Neuron (in vitro differentiated cells): ENCODE measurements around the gene FZD4.
"Not testable (repeated sequence)": the region's sequence is repeated elsewhere in the genome, so short reads cannot be mapped to it uniquely, and the experiment has no call there.

Experiments
- H2AFZ ChIP-seq: one replicate; pipeline ENCODE4 v1.6.1; 2013; ENCODE audit warnings: low read depth, mild to moderate bottlenecking, inconsistent platforms, low read length, moderate library complexity
- H3K27me3 ChIP-seq: one replicate; pipeline ENCODE4 v1.6.1; 2013; ENCODE audit warnings: low read length; ENCODE audit not compliant: insufficient read depth
- H3K36me3 ChIP-seq: one replicate; pipeline ENCODE4 v1.6.1; 2013; ENCODE audit warnings: low read length; ENCODE audit not compliant: insufficient read depth
- H3K4me1 ChIP-seq: one replicate; pipeline ENCODE4 v1.6.1; 2013; ENCODE audit warnings: low read length; ENCODE audit not compliant: insufficient read depth
- H3K4me3 ChIP-seq: 2 replicates; pipeline ENCODE4 v1.5.1; 2013; ENCODE audit warnings: mild to moderate bottlenecking, low read length, moderate library complexity
- H3K9me3 ChIP-seq: one replicate; pipeline ENCODE4 v1.6.1; 2013; ENCODE audit warnings: low read length

FZD4 gene

DNA sequence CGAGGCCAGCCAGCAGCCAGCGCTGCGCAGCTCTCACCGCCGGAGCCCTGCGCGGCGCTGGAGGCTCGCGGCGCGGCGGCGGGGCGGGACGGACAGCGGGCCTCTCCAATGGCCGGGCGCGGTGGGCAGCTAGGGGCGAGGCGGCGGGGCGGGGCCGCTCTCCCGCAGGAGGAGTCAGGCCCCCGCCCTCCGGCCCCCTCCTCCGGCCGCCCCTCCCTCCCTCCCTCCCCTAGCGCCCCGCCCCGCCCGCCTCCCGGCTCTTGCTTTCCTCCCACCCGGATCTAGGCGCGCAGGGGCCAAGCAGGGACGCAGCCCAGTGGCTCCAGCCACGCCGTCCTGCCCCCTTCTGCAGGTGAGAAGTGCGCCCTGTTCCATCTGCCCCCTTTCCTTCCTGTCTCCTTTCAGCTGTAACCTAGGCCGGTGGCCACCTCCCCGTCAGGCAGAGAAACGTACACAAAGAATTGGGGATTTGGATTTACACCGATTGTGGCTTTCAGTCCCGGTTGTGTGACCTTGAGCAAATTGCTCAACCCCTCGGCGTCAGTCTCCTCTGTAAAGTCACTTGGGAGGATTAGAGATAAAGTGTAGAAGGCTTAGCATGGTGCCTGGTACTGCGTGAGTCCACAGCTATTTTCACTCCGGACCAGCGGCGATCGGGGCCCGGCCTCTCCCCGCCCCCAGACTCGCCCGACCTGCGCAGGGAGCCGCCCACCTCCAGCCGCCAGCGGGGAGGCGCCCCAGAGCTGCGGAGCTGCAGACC lies at the start of gene FZD4:
Gene FZD4, minus strand, starts transcription at position 35 of the 760 bp plus-strand sequence. CDS start 310 bp downstream, outside the sequence.
- H3K9me3 ChIP-seq = no peaks in the 10 kb centered on the region
- H3K4me3 ChIP-seq = peak within 1 kb of the TSS; percentile 63
- peaks cover 19% of the 10 kb centered on the region for H3K4me1 ChIP-seq
- H2AFZ ChIP-seq = peak within 1 kb of the TSS; percentile 82
- H3K27me3 ChIP-seq = no peaks in the 10 kb centered on the region
- peaks cover 11% of the 10 kb centered on the region for H3K36me3 ChIP-seq

DNA sequence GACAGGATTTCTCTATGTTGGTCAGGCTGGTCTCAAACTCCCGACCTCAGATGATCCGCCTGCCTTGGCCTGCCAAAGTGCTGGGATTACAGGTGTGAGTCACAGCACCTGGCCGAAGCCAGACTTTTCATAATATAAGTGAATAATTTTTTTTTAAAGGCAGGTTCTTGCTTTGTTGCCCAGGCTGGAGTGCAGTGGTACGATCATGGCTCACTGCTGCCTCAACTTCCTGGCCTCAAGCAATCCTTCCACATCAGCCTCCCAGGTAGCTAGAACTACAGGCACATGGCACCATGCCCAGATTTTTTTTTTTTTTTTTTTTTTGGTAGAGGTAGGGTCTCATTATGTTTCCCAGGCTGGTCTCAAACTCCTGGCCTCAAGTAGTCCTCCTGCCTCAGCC lies 49.1 kb upstream of the FZD4 start:
- not testable (repeated sequence) for H3K27me3 ChIP-seq, H3K36me3 ChIP-seq, H3K4me3 ChIP-seq, H3K9me3 ChIP-seq, H2AFZ ChIP-seq, H3K4me1 ChIP-seq

DNA sequence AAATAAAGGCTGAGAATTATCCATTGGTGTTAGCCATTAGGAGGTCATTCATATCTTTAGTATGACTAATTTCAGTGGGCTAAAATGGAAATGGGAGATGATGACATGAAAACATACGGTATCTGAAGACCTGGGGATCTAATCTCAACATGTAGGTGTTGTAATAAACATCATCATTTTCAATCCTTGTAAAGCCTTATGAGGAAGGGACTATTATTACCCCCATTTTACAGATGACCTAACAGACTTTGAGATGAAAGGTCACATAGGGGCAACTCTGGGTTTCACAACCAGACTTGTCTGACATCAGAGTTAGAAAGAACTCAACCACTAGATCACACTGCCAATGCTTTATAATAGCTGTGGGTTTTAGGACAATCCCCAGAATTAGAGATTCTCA lies 47.7 kb upstream of the FZD4 start:
- Histone ChIP-seq H3K4me1 (no peaks in the 10 kb centered on the region), H3K27me3 (no peaks in the 10 kb centered on the region), H2AFZ (no peak overlapping the region), H3K4me3 (no peak overlapping the region), H3K36me3 (no peaks in the 10 kb centered on the region), H3K9me3 (no peaks in the 10 kb centered on the region)

GRCh38 chr11:86999859-87000753 lies 44.9 kb upstream of the FZD4 start:
- Histone ChIP-seq H3K4me3 (no peak overlapping the region), H2AFZ (no peak overlapping the region), H3K9me3 (no peaks in the 10 kb centered on the region), H3K4me1 (no peaks in the 10 kb centered on the region), H3K27me3 (no peaks in the 10 kb centered on the region), H3K36me3 (no peaks in the 10 kb centered on the region)

GRCh38 chr11:86999388-86999787 lies 44.2 kb upstream of the FZD4 start:
- H3K9me3 ChIP-seq = no peaks in the 10 kb centered on the region
- no peak overlapping the region for H3K4me3 ChIP-seq
- no peaks in the 10 kb centered on the region for H3K27me3 ChIP-seq

GRCh38 chr11:86996953-86997570 lies 41.9 kb upstream of the FZD4 start:
- Histone ChIP-seq H3K4me1 (no peaks in the 10 kb centered on the region), H3K36me3 (no peaks in the 10 kb centered on the region), H3K27me3 (no peaks in the 10 kb centered on the region), H3K9me3 (no peaks in the 10 kb centered on the region), H3K4me3 (no peak overlapping the region), H2AFZ (no peak overlapping the region)

More at GRCh38 chr11:86999388-86999787, 44.2 kb upstream of the FZD4 start:
- H2AFZ ChIP-seq = no peak overlapping the region
- H3K4me1 ChIP-seq = no peaks in the 10 kb centered on the region
- no peaks in the 10 kb centered on the region for H3K36me3 ChIP-seq

DNA sequence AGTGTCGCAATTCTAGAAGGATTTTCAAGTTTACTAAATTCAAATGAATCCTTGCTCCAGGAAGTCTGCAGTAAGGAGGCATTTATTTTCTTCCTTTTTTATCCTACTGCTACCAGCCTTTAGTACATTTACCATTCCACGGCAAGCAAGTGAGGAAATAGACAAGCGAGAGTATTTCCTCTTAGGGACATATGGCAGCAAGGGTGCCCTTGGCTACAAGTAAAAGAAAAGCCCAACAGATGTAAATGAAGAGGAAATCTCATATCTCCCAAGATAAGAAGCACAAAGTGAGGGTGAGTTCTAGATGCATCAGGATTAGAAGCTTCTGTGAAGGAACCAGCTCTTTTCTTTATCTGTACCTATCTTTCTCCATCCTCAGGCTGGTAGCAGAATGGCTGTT lies 37.8 kb upstream of the FZD4 start:
- H2AFZ ChIP-seq = peak overlapping the region; percentile 84
- H3K9me3 ChIP-seq = no peaks in the 10 kb centered on the region
- no peaks in the 10 kb centered on the region for H3K36me3 ChIP-seq
- no peak overlapping the region for H3K4me3 ChIP-seq
- no peaks in the 10 kb centered on the region for H3K27me3 ChIP-seq
- peaks cover 5% of the 10 kb centered on the region for H3K4me1 ChIP-seq

DNA sequence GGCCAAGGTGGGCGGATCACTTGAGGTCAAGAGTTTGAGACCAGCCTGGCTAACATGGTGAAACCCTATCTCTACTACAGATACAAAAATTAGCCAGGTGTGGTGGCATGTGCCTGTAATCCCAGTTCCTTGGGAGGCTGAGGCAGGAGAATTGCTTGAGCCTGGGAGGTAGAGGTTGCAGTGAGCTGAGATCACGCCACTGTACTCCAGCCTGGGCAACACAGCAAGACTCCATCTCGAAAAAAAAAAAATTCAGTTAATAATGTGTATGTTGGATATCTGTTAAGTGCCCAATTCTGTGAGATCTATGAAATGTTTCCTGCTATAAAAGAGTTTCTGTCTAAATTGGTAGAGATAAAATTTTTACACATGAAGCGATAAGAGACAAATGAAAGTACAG lies 37.1 kb upstream of the FZD4 start:
- H2AFZ ChIP-seq, H3K4me1 ChIP-seq, H3K9me3 ChIP-seq, H3K36me3 ChIP-seq, H3K4me3 ChIP-seq, H3K27me3 ChIP-seq: not testable (repeated sequence)

DNA sequence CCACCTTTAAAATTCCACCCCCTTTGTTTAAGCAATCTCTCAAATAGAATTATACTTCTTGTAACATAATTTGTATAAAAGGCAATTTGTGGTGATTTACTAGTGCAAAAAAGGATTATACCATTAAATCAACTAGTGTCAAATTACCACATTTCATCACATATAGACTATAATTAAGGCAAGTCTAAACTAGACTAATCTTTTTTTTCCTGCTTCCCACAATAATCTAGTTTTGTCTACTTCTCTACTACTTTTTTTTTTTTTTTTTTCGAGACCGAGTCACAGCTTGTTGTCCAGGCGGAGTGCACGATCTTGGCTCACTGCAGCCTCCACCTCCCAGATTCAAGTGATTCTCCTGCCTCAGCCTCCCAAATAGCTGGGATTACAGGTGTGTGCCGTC lies 36.1 kb upstream of the FZD4 start:
- Histone ChIP-seq H3K9me3 (no peaks in the 10 kb centered on the region), H3K4me3 (no peak overlapping the region), H3K27me3 (no peaks in the 10 kb centered on the region), H3K36me3 (no peaks in the 10 kb centered on the region), H2AFZ (no peak overlapping the region), H3K4me1 (peaks cover 5% of the 10 kb centered on the region)

GRCh38 chr11:86990515-86990914 lies 35.3 kb upstream of the FZD4 start:
- peaks cover 5% of the 10 kb centered on the region for H3K4me1 ChIP-seq
- no peaks in the 10 kb centered on the region for H3K27me3 ChIP-seq
- H2AFZ ChIP-seq = no peak overlapping the region
- no peaks in the 10 kb centered on the region for H3K36me3 ChIP-seq
- H3K9me3 ChIP-seq = no peaks in the 10 kb centered on the region
- H3K4me3 ChIP-seq = no peak overlapping the region

GRCh38 chr11:86990031-86990430 lies 34.8 kb upstream of the FZD4 start:
- Histone ChIP-seq H3K9me3 (no peaks in the 10 kb centered on the region), H2AFZ (no peak overlapping the region), H3K36me3 (no peaks in the 10 kb centered on the region), H3K27me3 (no peaks in the 10 kb centered on the region), H3K4me1 (peaks cover 5% of the 10 kb centered on the region), H3K4me3 (no peak overlapping the region)

DNA sequence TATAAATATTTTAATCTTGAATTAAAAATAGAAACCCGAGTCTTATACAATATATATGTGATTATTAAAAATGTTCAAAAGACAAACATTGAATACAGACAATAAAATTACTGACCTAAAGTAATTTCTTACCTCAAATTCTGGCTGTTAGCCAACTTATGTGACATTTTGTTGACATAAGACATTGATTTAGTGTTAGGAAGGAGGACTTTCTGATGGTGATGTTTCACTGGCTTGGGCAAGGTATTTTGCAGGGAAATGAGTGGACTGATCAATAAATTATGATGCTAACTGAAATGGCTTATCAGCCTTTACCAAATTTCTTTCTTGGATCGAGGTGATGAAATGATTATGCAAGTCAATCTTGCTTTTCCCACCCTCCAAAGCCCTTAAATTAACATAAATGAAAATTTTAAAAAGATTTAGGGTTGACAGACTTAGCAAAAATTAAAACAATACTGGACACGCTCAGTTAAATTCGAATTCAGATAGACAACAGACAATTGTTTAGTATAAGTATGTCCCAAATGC lies 33.2 kb upstream of the FZD4 start:
- Histone ChIP-seq H3K4me1 (peaks cover 5% of the 10 kb centered on the region), H3K27me3 (no peaks in the 10 kb centered on the region), H3K36me3 (no peaks in the 10 kb centered on the region), H3K4me3 (no peak overlapping the region), H3K9me3 (no peaks in the 10 kb centered on the region), H2AFZ (no peak overlapping the region)

GRCh38 chr11:86987679-86988078 lies 32.5 kb upstream of the FZD4 start:
- peaks cover 5% of the 10 kb centered on the region for H3K4me1 ChIP-seq
- no peaks in the 10 kb centered on the region for H3K27me3 ChIP-seq
- no peak overlapping the region for H2AFZ ChIP-seq
- H3K9me3 ChIP-seq = no peaks in the 10 kb centered on the region
- no peak overlapping the region for H3K4me3 ChIP-seq
- no peaks in the 10 kb centered on the region for H3K36me3 ChIP-seq
